AG09309 (cell line): ENCODE results near the gene TCF23.

ENCODE experiments used
- DNase-seq: peaks from one replicate; pipeline ENCODE4 v3.0.0-alpha.2; 2010; ENCODE audit warnings: low read depth
- H3K4me3 ChIP-seq: 2 replicates; pipeline ENCODE4 v1.5.1; 2011; ENCODE audit warnings: mild to moderate bottlenecking, low read depth, low read length, moderate library complexity; ENCODE audit not compliant: control insufficient read depth
- TF ChIP-seq, protein P1 (sequence below): IDR thresholded peaks from 2 replicates; pipeline ENCODE4 v1.5.1; 2011; ENCODE audit warnings: mild to moderate bottlenecking, low read depth, low read length, inconsistent platforms; ENCODE audit not compliant: insufficient read depth, control insufficient read depth; ENCODE audit errors: missing control alignments

The TCF23 gene

DNA sequence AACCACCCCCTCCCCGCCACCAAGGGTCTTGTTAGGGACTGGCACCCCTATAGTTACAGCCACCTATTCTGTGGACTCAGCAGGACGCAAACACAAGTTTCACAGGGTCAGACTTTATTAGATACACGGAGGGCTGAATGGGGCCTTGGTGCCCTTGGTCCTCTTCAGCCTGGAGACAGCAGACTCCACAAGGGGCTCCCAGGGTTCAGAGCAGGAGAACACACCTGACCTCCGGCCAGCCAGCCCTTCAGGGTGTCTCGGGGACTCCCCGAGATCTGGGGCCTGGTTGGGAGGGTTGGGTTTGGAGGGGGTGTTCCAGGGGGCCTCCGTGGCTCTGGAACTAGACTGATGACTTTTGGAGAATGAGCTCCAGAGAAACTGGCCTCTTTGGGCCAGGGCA is 12.1 kb upstream of the TCF23 start:
- no peak for DNase-seq
- no peak overlapping the region for H3K4me3 ChIP-seq
- TF ChIP-seq, protein P1, sequence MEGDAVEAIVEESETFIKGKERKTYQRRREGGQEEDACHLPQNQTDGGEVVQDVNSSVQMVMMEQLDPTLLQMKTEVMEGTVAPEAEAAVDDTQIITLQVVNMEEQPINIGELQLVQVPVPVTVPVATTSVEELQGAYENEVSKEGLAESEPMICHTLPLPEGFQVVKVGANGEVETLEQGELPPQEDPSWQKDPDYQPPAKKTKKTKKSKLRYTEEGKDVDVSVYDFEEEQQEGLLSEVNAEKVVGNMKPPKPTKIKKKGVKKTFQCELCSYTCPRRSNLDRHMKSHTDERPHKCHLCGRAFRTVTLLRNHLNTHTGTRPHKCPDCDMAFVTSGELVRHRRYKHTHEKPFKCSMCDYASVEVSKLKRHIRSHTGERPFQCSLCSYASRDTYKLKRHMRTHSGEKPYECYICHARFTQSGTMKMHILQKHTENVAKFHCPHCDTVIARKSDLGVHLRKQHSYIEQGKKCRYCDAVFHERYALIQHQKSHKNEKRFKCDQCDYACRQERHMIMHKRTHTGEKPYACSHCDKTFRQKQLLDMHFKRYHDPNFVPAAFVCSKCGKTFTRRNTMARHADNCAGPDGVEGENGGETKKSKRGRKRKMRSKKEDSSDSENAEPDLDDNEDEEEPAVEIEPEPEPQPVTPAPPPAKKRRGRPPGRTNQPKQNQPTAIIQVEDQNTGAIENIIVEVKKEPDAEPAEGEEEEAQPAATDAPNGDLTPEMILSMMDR, result no peak

DNA sequence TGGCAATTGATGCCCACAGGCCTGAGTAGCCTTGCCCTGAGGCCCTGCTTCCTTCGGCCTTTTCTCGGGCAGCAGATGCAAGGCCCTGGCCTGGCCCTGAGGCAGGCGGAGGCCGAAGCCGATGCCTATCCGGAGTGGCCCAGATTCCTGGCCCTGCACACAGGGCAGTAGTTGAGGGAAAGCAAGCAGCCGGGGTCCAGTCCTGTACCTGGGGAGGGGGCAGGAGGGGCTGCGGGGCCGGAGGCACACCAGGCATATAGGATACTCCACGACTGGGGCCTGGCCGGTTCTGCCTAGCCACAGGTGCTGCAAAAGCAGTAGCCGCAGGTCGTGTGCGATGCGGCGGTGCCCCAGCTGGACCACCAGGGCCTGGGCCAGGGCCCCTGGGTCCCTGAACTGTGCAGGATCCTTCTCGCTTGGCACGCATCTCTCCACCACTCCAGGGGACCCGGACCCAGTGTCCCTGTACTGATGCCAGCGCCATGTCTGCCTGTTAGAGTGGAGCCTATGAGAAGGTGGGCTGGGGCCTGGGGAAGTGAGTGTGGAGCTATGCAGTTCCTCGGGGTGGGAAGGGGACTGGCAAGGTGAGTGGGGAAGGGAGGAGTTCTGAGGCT is 11.4 kb upstream of the TCF23 start:
- H3K4me3 ChIP-seq, result no peak overlapping the region
- TF ChIP-seq, protein P1, result no peak
- no peak for DNase-seq

DNA sequence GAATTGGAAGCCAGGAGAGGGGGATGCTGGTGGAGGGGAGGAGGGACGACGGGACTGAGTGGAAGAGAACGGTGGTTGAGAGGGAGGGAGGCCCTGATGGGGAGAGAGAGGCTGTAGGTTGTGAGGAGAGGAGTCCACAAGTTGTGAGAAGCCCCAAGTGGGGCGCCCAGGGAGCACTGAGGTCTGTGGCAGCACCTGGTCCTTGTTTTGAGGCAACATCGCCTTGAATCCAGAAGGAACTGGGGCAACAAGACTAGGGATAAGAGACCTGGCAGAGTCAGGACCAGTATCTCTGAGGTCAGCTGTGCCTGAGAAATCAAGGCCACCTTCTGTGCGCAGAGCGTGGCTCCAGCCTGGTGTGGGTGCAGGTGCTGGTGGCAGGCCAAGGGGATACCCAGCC is 10.7 kb upstream of the TCF23 start:
- TF ChIP-seq, protein P1, result no peak
- DNase-seq, result no peak
- H3K4me3 ChIP-seq, result no peak overlapping the region

DNA sequence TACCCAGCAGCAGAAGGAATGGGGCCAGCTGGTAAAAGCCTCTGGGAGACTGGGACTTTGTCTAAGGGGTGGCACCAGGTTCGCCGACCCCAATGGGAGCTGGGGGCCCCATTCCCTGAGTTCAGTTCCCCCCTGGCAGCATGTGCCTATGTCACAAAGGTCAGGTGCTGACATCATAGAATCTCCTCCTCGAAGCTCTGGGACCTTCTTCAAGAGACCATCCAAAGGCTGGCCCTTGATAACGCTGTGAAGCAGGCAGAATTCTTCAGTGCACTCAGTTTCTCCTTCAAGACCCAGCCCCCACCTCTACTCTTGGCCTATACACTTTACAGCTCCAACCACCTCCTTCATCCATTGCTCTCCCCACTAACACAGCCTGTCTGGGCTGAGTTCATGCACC is 9.5 kb upstream of the TCF23 start, which contains the start of gene PRR30:
PRR30 (minus strand) TSS at position 101 of the 400 bp plus-strand sequence. CDS start 1,081 bp downstream, outside the sequence.
- TF ChIP-seq, protein P1, result no peak
- no peak for DNase-seq

DNA sequence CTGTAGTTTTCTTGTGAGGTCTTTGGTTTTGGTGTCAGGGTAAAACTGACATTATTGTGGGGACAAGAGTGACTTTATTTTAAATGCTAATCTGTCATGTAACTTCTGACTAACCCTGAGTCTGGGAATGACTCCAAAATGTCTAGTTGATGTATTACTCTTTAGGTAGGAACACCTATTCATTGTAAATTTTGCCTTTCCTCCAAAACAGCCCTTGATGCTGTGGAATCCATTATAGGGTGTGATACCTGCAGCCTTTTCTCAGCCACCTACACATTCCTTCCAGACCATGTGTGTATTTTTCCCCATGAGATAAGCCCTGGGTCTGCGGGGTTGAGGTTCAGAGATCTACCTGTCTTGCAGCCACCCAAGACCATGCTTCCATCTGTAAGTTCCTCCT is 5.5 kb upstream of the TCF23 start:
- no peak overlapping the region for H3K4me3 ChIP-seq
- DNase-seq, result no peak
- TF ChIP-seq, protein P1, result no peak

More for the DNA sequence above, 9.5 kb upstream of the TCF23 start, which contains the start of gene PRR30:
- H3K4me3 ChIP-seq, result no peak within 1 kb of the TSS

DNA sequence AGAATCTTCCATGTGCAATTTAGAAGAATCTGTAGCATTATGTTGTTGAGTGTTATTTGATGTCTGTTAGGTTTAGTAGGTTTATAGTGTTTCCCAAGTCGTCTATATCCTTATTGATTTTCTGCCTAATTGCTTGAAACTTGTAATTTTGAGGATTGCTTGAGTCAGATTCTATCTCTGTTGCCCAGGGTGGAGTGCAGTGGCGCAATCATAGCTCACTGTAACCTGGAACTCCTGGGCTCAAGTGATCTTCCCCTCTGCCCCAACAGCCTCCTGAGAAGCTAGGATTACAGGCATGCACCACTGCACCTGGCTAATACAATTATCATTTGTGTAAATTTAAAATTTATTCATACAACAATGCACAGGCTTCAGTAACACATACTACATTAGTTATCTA is 3.1 kb upstream of the TCF23 start:
- TF ChIP-seq, protein P1, result no peak
- no peak overlapping the region for H3K4me3 ChIP-seq
- DNase-seq, result no peak
